Natural killer cell treated with Interleukin-12 subunit alpha and Interleukin-12 subunit beta and Interleukin-15 and Interleukin-18, amount 100 ng/mL, for 72 hours (primary cell): ENCODE measurements around the gene TMPRSS11B. TPM values are rescaled to one million over a fixed set of nuclear protein-coding genes. Genes with fewer than 3 reads are reported as not detected.
"Not testable (repeated sequence)": the region's sequence is repeated elsewhere in the genome, so short reads cannot be mapped to it uniquely, and the experiment has no call there.

Source experiments
- ATAC-seq, 2 donors: fragments of 150-1000 bp; cut with Tn5 transposase in 1 of 2; sonication (Bioruptor Pico), chemical (Tn5 transposase) in 1 of 2; 2 replicates each; pipeline ENCODE4 v1.10.0; 2021
- DNase-seq: peaks from one replicate; pipeline ENCODE4 v3.0.0; 2022; ENCODE audit warnings: low spot score
- H3K27ac Mint-ChIP-seq, 2 donors: 1 replicate in 1 of 2; 2 replicates in 1 of 2; pipeline ENCODE4 v1.8.0; 2022; ENCODE audit warnings: mixed read lengths in 2 of 2, mild to moderate bottlenecking in 1 of 2, moderate library complexity in 1 of 2
- H3K27me3 Mint-ChIP-seq, 2 donors: 1 replicate in 1 of 2; 2 replicates in 1 of 2; pipeline ENCODE4 v1.8.0; 2022; ENCODE audit warnings: mixed read lengths in 2 of 2
- H3K36me3 Mint-ChIP-seq: one replicate; pipeline ENCODE4 v1.8.0; 2022; ENCODE audit warnings: mixed read lengths
- H3K4me1 Mint-ChIP-seq, 2 donors: 1 replicate in 1 of 2; 2 replicates in 1 of 2; pipeline ENCODE4 v1.8.0; 2022; ENCODE audit warnings: low read depth in 2 of 2, mixed read lengths in 2 of 2, mild to moderate bottlenecking in 1 of 2
- H3K4me3 Mint-ChIP-seq: one replicate; pipeline ENCODE4 v1.8.0; 2022; ENCODE audit warnings: mixed read lengths
- H3K9me3 Mint-ChIP-seq: 2 replicates; pipeline ENCODE4 v1.8.0; 2022; ENCODE audit warnings: mixed read lengths
- total RNA-seq, 2 donors: library from RNA; stranded (reverse); gene quantifications; one replicate each; pipeline ENCODE4 v1.2.3, GENCODE V29; 2022

TMPRSS11B gene
- total RNA-seq: not detected

GRCh38 chr4:68245594-68245993 is at the start of gene TMPRSS11B:
Gene TMPRSS11B (minus strand): TSS chr4:68245694. CDS start chr4:68245558, 136 bp downstream.
- peaks cover 0 to 5% of the 10 kb centered on the region in 2 donors for H3K4me1 Mint-ChIP-seq
- ATAC-seq (no peak), DNase-seq (no peak)
- H3K9me3 Mint-ChIP-seq: no peaks in the 10 kb centered on the region
- H3K36me3 Mint-ChIP-seq: peaks cover 4% of the 10 kb centered on the region
- peaks cover 8 to 10% of the 10 kb centered on the region in 2 donors for H3K27me3 Mint-ChIP-seq
- no peak within 1 kb of the TSS for H3K4me3 Mint-ChIP-seq
- H3K27ac Mint-ChIP-seq: no peak within 1 kb of the TSS

GRCh38 chr4:68291256-68291655 is 45.8 kb upstream of the TMPRSS11B start:
- H3K4me3 Mint-ChIP-seq: no peak overlapping the region

GRCh38 chr4:68288393-68288740 is 42.9 kb upstream of the TMPRSS11B start:
- no peak for DNase-seq
- Mint-ChIP-seq H3K27ac (no peak overlapping the region), H3K9me3 (no peaks in the 10 kb centered on the region), H3K4me1 (no peaks in the 10 kb centered on the region), H3K27me3 (peaks cover 16 to 18% of the 10 kb centered on the region in 2 donors), H3K4me3 (no peak overlapping the region), H3K36me3 (no peaks in the 10 kb centered on the region)
- ATAC-seq: no peak

More at GRCh38 chr4:68291256-68291655, 45.8 kb upstream of the TMPRSS11B start:
- no peak for DNase-seq
- ATAC-seq: no peak
- H3K27ac Mint-ChIP-seq: no peak overlapping the region
- no peaks in the 10 kb centered on the region for H3K4me1 Mint-ChIP-seq
- no peaks in the 10 kb centered on the region for H3K36me3 Mint-ChIP-seq
- H3K9me3 Mint-ChIP-seq: no peaks in the 10 kb centered on the region
- peaks cover 15 to 24% of the 10 kb centered on the region in 2 donors for H3K27me3 Mint-ChIP-seq

- Mint-ChIP-seq H3K27me3 (peaks cover 16 to 18% of the 10 kb centered on the region in 2 donors), H3K4me3 (no peak overlapping the region), H3K9me3 (no peaks in the 10 kb centered on the region), H3K27ac (no peak overlapping the region), H3K36me3 (no peaks in the 10 kb centered on the region), H3K4me1 (no peaks in the 10 kb centered on the region)
- DNase-seq (no peak), ATAC-seq (no peak)
Observed at GRCh38 chr4:68287704-68288392, 42.4 kb upstream of the TMPRSS11B start.

- DNase-seq (no peak), ATAC-seq (no peak)
- H3K27me3 Mint-ChIP-seq: peaks cover 9 to 15% of the 10 kb centered on the region in 2 donors
- H3K9me3 Mint-ChIP-seq: no peaks in the 10 kb centered on the region
- no peak overlapping the region for H3K4me3 Mint-ChIP-seq
- no peaks in the 10 kb centered on the region for H3K4me1 Mint-ChIP-seq
- H3K27ac Mint-ChIP-seq: no peak overlapping the region
- no peaks in the 10 kb centered on the region for H3K36me3 Mint-ChIP-seq
Observed at GRCh38 chr4:68283714-68284113, 38.2 kb upstream of the TMPRSS11B start.

- ATAC-seq (no peak), DNase-seq (no peak)
- no peak overlapping the region for H3K27ac Mint-ChIP-seq
- no peak overlapping the region for H3K4me3 Mint-ChIP-seq
- H3K27me3 Mint-ChIP-seq: peaks cover 5 to 9% of the 10 kb centered on the region in 2 donors
- H3K36me3 Mint-ChIP-seq: no peaks in the 10 kb centered on the region
- no peaks in the 10 kb centered on the region for H3K4me1 Mint-ChIP-seq
- no peaks in the 10 kb centered on the region for H3K9me3 Mint-ChIP-seq
Observed at GRCh38 chr4:68283095-68283494, 37.6 kb upstream of the TMPRSS11B start.

GRCh38 chr4:68281796-68282740 is 36.6 kb upstream of the TMPRSS11B start:
- not testable (repeated sequence) for DNase-seq, H3K27me3 Mint-ChIP-seq, H3K27ac Mint-ChIP-seq, H3K9me3 Mint-ChIP-seq, ATAC-seq, H3K36me3 Mint-ChIP-seq, H3K4me1 Mint-ChIP-seq, H3K4me3 Mint-ChIP-seq

- peaks cover 0 to 5% of the 10 kb centered on the region in 2 donors for H3K27me3 Mint-ChIP-seq
- no peaks in the 10 kb centered on the region for H3K4me1 Mint-ChIP-seq
- H3K27ac Mint-ChIP-seq: no peak overlapping the region
- no peak for ATAC-seq
- H3K9me3 Mint-ChIP-seq: no peaks in the 10 kb centered on the region
- no peak for DNase-seq
- no peaks in the 10 kb centered on the region for H3K36me3 Mint-ChIP-seq
- H3K4me3 Mint-ChIP-seq: no peak overlapping the region
Observed at GRCh38 chr4:68278029-68278428, 32.5 kb upstream of the TMPRSS11B start.

GRCh38 chr4:68277627-68278026 is 32.1 kb upstream of the TMPRSS11B start:
- ATAC-seq (no peak), DNase-seq (no peak)
- H3K27ac Mint-ChIP-seq: no peak overlapping the region
- H3K36me3 Mint-ChIP-seq: no peaks in the 10 kb centered on the region
- no peaks in the 10 kb centered on the region for H3K9me3 Mint-ChIP-seq
- no peak overlapping the region for H3K4me3 Mint-ChIP-seq
- peaks cover 0 to 3% of the 10 kb centered on the region in 2 donors for H3K27me3 Mint-ChIP-seq
- H3K4me1 Mint-ChIP-seq: no peaks in the 10 kb centered on the region

GRCh38 chr4:68272860-68273259 is 27.4 kb upstream of the TMPRSS11B start:
- H3K27me3 Mint-ChIP-seq: no peaks in the 10 kb centered on the region
- no peaks in the 10 kb centered on the region for H3K36me3 Mint-ChIP-seq
- H3K4me3 Mint-ChIP-seq: no peak overlapping the region
- DNase-seq (no peak), ATAC-seq (no peak)
- H3K27ac Mint-ChIP-seq: no peak overlapping the region
- no peaks in the 10 kb centered on the region for H3K9me3 Mint-ChIP-seq
- H3K4me1 Mint-ChIP-seq: peaks cover 0 to under 1% of the 10 kb centered on the region in 2 donors

GRCh38 chr4:68272380-68272779 is 26.9 kb upstream of the TMPRSS11B start:
- Mint-ChIP-seq H3K4me1 (peaks cover 3 to 6% of the 10 kb centered on the region in 2 donors), H3K9me3 (no peaks in the 10 kb centered on the region), H3K27me3 (no peaks in the 10 kb centered on the region), H3K4me3 (no peak overlapping the region), H3K27ac (no peak overlapping the region), H3K36me3 (no peaks in the 10 kb centered on the region)
- ATAC-seq: no peak
- DNase-seq: no peak

GRCh38 chr4:68271851-68272357 is 26.4 kb upstream of the TMPRSS11B start:
- peaks cover 3 to 6% of the 10 kb centered on the region in 2 donors for H3K4me1 Mint-ChIP-seq
- no peaks in the 10 kb centered on the region for H3K9me3 Mint-ChIP-seq
- DNase-seq (no peak), ATAC-seq (no peak)
- no peak overlapping the region for H3K27ac Mint-ChIP-seq
- H3K36me3 Mint-ChIP-seq: no peaks in the 10 kb centered on the region
- H3K4me3 Mint-ChIP-seq: no peak overlapping the region
- no peaks in the 10 kb centered on the region for H3K27me3 Mint-ChIP-seq

GRCh38 chr4:68267433-68267944 is 22.0 kb upstream of the TMPRSS11B start:
- peaks cover 18 to 21% of the 10 kb centered on the region in 2 donors for H3K4me1 Mint-ChIP-seq
- H3K27me3 Mint-ChIP-seq: no peaks in the 10 kb centered on the region
- no peaks in the 10 kb centered on the region for H3K36me3 Mint-ChIP-seq
- no peak for DNase-seq
- no peak for ATAC-seq
- no peak overlapping the region for H3K4me3 Mint-ChIP-seq
- H3K27ac Mint-ChIP-seq: peak overlapping the region; percentile 31 to 77
- no peaks in the 10 kb centered on the region for H3K9me3 Mint-ChIP-seq
